ENCODE results near the gene FKBP2. TPM values are rescaled to one million over a fixed set of nuclear protein-coding genes. Genes with fewer than 3 reads are reported as not detected.

The FKBP2 gene
- total and polyA plus RNA-seq, 2 of the 13 experiments (the other 11 are each of a cell fraction or from before 2014, with no cell fraction given): 30.1 to 53.3 TPM

DNA sequence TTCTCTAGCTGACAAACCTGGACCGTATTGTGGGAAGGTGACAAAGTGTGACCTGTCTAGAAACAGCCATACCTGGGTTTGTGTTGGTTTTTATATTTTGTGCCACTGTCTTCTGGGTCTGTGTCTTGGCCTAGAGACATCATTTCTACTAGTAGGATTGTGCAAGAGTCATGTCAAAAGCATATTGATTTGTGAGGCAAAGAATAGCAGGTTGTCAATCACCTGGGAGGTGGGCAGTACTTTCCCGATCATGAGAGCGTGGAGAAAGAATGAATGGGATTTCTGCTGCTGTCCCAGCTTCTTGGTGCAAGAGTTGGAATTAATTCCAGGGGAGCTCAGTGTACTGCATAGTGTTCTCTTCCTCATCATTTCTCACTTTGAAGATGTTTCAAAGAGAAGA lies 39.4 kb upstream of the FKBP2 start:
- H3K4me2 ChIP-seq (ENCODE audit: low read depth, low read length): no peak overlapping the region
- in situ Hi-C loops (cut with HindIII; ENCODE audit: extremely low pct_ligation_motif_present, low pct_unique_long_range_greater_than_20kb) (no loop called here), intact Hi-C loops (cut with micrococcal nuclease; ENCODE audit: unreplicated experiment) (no loop called here)
- no peaks in the 10 kb centered on the region for H3K79me2 ChIP-seq (ENCODE audit: insufficient read depth, low read length)
- peaks cover 14% of the 10 kb centered on the region for H3K4me1 ChIP-seq (ENCODE audit: insufficient read depth, low read length)
- ATAC-seq: no peak
- 87% methylated on average over 3 of the region's 3 CpGs for WGBS (ENCODE audit: low lambda C conversion rate)
- POLR2A ChIA-PET: interaction anchor here (1.0 to 1.2 kb wide), 2 partner anchors 10 to 16 kb away, joined by 3 to 4 read pairs; partner anchors contain the start of gene STIP1
- no peaks in the 10 kb centered on the region for H3K9me3 ChIP-seq (ENCODE audit: low read length)
- no peak overlapping the region for H3K9ac ChIP-seq (ENCODE audit: insufficient read depth, low read depth, low read length)
- H3K36me3 ChIP-seq (replicated peaks in 1 of 2; ENCODE audit: control insufficient read depth in 1 of 2, insufficient read depth in 2 of 2, low read length in 2 of 2): peaks cover 42 to 67% of the 10 kb centered on the region in 2 experiments
- H3K27me3 ChIP-seq (ENCODE audit: control insufficient read depth in 1 of 2, insufficient read depth in 2 of 2, low read length in 2 of 2): no peaks in the 10 kb centered on the region
- CTCF ChIA-PET (ENCODE audit: low intra/inter-chr PET ratio, low total read pairs): no interaction called here
- H2AFZ ChIP-seq (ENCODE audit: low read length): no peak overlapping the region
- FAIRE-seq: no peak
- H4K20me1 ChIP-seq (ENCODE audit: insufficient read depth, low read length): 0 out of 2 replicates have a peak, but pooled peaks cover 2% of the 10 kb centered on the region
- TF ChIP-seq ONECUT2 (CRISPR knock-in tag; IDR thresholded peaks at IDR 0.05) (peak; percentile 53; the same call in 1 of the 2 replicates), PAF1 (CRISPR knock-in tag; IDR thresholded peaks at IDR 0.05) (0 out of 2 replicates have a peak, but pooled peaks have one; percentile 47), THAP11 (CRISPR knock-in tag; IDR thresholded peaks at IDR 0.05) (0 out of 2 replicates have a peak, but pooled peaks have one; percentile 21), RFXANK (CRISPR knock-in tag; IDR thresholded peaks at IDR 0.05) (no peak), CEBPB (IDR thresholded peaks at IDR 0.05; ENCODE audit: borderline replicate concordance, low read depth, low read length) (peak; percentile 81), MEIS1 (CRISPR knock-in tag; IDR thresholded peaks at IDR 0.05; ENCODE audit: borderline replicate concordance) (peak; percentile 45; the same call in 1 of the 2 replicates), ELF1 (CRISPR knock-in tag; IDR thresholded peaks at IDR 0.05) (no peak), CEBPG (CRISPR knock-in tag; IDR thresholded peaks at IDR 0.05) (peak; percentile 53), ZNF776 (CRISPR knock-in tag; IDR thresholded peaks at IDR 0.05) (no peak), SRSF9 (IDR thresholded peaks at IDR 0.05; ENCODE audit: borderline replicate concordance, insufficient read depth, low read depth, low read length, poor library complexity, severe bottlenecking) (no peak), FOXK1 (CRISPR knock-in tag; IDR thresholded peaks at IDR 0.05; ENCODE audit: borderline replicate concordance, low read depth) (no peak), HNRNPK (IDR thresholded peaks at IDR 0.05; ENCODE audit: low read depth, low read length, poor library complexity, severe bottlenecking) (no peak), TP53 (CRISPR knock-in tag; conservative IDR thresholded peaks at IDR 0.05) (no peak), ZNF660 (CRISPR knock-in tag; IDR thresholded peaks at IDR 0.05; ENCODE audit: borderline replicate concordance, low read depth) (no peak)
- TF ChIP-seq, protein P1, sequence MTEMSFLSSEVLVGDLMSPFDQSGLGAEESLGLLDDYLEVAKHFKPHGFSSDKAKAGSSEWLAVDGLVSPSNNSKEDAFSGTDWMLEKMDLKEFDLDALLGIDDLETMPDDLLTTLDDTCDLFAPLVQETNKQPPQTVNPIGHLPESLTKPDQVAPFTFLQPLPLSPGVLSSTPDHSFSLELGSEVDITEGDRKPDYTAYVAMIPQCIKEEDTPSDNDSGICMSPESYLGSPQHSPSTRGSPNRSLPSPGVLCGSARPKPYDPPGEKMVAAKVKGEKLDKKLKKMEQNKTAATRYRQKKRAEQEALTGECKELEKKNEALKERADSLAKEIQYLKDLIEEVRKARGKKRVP (CRISPR knock-in tag; IDR thresholded peaks at IDR 0.05): no peak
- TF ChIP-seq, protein P2, sequence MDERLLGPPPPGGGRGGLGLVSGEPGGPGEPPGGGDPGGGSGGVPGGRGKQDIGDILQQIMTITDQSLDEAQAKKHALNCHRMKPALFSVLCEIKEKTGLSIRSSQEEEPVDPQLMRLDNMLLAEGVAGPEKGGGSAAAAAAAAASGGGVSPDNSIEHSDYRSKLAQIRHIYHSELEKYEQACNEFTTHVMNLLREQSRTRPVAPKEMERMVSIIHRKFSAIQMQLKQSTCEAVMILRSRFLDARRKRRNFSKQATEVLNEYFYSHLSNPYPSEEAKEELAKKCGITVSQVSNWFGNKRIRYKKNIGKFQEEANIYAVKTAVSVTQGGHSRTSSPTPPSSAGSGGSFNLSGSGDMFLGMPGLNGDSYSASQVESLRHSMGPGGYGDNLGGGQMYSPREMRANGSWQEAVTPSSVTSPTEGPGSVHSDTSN (CRISPR knock-in tag; IDR thresholded peaks at IDR 0.05): 0 out of 2 replicates have a peak, but pooled peaks have one; percentile 51
- BruUV-seq (replicated peaks): no TSS peak
- H3K4me3 ChIP-seq (replicated peaks in 1 of 3; ENCODE audit: insufficient read depth in 1 of 3, low read depth in 2 of 3, low read length in 3 of 3): no peak overlapping the region
- DNase-seq (ENCODE audit: low spot score): no peak
- H3K27ac ChIP-seq (ENCODE audit: extremely low read length, insufficient read depth, low read length): no peak overlapping the region

Data from HepG2 (cell line).